Raji (cell line): ENCODE data around the gene MAPK11.

Source experiments
- POLR2A ChIP-seq: IDR thresholded peaks from 2 replicates; pipeline ENCODE4 v1.6.1; 2011; ENCODE audit warnings: low read depth, low read length, control low read depth; ENCODE audit not compliant: insufficient read depth

The MAPK11 gene

DNA sequence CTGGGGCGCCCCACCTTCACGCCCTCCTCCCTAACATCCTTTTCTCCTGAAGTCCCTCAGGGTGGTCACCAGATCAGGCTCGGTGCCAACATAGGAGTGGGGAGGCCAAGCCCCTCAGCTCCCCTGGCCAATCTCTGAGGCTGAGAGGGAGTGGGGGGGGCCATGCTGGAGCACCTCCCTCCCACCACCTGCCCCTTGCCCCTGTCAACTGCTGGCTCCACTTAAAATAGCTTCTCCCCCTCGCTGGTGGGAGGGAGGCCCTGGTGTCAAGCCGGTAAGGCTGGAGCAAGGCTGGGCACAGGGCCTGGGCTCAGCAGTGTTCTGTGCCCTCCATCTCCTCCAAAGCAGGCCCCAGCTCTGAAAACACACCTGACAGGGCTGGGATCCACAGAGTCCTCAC lies 32.4 kb upstream of the MAPK11 start:
- no peak for TF ChIP-seq POLR2A

DNA sequence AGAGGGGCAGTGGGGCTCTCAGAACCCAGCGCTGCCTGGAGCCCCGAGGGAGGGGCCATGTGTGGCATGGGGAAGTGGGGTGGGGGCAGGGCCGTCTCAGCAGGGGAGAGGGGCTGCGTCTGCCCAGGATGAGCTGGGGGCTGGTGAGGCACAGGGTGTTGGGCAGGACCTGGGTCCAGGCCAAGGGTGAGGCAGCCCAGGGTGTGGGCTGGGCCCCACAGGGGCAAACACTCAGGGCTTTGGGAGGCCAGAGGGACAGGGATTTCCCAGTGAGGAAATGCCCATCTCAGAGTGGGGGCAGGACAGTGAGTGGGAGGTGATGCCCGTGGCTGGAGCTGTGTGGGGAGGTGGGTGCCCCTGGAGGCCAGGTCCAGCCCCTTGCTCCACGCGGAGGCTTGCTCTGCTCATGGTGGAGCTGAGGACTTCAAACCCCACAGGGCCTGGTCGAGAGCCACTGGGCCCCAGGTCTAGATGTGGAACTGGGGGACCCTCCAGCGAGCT lies 31.9 kb upstream of the MAPK11 start:
- TF ChIP-seq POLR2A: no peak

DNA sequence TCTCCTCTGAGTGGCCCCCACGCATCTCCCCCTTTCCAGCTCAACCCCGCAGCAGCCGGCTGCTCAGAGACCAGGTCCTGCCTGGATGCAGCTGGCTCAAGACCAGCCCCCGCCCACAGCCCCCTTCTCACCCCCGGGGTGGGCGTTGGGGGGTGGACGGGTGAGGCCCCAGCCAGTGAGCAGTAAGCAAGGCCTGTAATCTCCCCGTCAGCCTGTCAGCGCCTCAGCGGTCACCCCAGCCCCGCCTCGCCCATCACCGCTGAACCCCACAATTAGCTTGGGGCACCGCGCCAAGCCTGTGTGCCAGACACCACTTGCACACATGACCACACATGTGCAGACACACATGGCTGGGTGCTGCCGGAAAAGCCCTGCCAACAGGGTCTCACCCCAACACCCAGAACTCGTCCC lies 31.4 kb upstream of the MAPK11 start:
- TF ChIP-seq POLR2A: no peak

GRCh38 chr22:50300620-50301257 lies 30.6 kb upstream of the MAPK11 start:
- no peak for TF ChIP-seq POLR2A

DNA sequence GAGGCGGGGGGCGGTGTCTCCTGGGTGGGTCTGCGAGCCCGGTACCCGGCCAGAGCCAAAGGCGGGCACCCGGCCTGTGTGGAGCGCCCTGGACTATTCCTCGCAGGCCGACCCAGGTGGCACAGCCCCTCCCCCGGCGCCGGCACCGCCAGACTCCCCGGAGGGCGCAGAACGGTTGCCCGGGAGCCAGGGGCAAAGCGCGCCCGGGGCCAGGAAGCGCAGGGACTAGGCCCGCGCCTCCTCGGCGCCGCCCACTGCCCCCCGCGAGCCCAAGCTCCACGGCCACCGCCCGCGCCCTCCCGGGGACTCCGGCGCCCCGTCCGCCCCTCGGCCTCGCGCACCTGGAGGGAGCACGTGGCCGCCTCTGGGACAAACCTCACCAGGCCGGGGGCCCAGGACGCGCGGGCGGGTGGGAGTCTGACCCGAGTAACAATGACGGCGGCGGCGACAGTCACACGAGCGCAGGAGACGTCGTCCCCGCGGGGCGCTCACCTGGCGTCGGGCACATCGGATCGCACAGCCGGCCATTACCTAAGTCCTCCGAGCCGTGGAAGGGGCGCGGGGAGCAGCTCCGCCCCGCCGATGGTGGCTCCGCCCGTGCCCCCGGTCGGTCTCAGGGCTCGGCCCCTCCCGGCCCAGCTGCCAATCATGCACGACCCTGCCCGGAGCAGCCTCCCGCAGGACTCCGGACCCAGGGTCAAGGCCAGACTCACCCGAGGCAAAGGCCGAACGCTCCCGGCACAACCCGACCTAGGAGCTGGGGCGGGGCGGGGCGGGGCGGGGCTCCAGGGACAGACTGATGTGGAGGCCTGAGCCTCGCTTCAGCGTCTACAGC lies 29.8 kb upstream of the MAPK11 start:
- TF ChIP-seq POLR2A: no peak

DNA sequence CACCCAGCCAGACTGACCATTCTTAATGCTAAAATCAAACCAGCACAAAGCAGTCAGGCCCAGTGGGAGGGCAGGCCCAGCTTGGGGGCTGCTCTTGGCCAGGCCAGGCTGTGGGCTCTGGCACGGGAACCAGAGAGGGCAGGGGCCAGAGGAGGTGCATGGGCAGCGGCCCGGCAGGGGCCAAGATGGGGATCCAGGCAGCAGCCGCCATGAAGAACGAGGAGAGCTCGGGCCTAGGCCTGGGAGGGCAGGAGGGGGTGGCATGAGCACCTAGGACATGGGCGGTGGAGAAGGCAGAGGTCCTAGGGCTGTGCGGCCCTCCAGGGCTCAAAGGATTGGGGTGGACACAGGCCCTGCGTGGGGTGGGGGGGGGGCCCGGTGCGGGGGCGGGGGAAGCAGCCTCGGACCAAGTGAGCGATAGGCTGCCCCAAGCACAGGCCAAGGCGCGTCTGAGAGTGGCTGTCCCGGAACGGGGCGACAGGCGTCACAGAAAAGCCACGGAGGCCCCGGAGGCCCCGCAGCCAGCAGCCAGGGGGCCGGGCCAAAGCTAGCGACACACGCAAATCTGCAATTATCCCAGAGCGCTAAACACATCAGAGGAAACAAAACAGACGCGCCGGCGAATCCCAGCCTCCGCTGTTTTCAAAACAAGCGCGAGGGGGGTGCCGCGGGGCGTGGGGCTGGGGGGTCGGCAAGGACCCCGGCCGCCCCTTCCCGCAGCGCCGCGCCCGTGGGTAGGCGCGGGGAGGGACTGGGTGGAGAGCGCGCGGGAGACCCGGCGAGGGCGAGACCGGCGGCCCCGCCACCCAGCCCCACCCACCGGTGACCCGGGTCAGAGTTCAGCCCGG lies 29.0 kb upstream of the MAPK11 start:
- no peak for TF ChIP-seq POLR2A

DNA sequence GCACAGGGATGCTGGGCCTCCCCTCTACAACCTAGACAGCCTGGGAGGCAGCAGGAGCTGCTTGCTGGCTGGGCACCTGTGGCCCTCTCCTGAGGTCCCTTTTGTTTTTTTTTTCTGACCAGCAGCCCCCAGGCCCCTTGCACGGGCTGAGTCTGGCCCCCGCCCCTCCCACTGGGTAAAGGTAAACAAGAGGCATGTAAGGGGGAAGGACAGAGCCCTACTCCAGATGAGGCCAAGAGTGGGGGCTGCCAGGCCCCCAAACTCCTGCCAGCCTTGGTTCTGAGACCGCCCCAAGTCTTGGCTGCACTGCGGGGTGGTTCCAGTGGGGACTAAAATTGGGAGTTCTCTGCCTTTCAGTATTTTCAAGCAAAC lies 28.1 kb upstream of the MAPK11 start:
- TF ChIP-seq POLR2A: no peak

DNA sequence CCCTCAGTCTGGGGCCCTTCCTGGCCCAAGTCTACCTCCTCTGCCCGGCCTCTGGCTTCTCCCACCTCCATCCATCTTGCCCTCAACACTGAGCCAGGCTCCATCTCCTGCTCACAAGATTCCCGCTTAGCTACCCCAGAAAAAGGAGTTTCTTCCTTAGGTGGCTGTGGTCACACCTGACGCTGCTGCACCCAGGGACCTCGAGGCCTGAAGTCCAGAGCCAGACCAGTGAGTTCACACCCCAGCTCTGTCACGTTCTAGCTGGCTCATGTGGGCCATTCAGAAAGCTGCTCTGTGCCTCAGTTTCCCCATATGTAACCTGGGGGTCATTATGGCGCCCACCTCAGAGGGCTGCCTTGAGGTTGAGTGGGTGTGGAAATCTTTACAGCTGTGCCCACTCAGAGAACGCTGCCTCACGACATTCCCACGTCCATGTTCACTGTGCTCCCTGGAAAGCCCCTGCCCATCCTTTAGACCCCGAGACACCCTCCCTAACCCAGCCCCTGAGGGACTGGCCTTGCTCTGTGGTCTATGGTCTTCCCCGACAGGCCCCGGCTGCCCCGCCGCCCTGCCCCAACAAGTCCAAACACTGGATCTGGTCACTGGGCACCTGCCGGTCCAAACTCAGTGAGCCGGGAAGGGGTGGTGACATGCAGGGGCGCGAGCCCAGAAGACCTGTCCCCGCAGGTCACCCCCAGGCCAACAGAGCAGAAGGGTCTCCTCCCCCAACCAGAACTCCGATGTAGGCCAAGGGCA lies 27.5 kb upstream of the MAPK11 start:
- no peak for TF ChIP-seq POLR2A

DNA sequence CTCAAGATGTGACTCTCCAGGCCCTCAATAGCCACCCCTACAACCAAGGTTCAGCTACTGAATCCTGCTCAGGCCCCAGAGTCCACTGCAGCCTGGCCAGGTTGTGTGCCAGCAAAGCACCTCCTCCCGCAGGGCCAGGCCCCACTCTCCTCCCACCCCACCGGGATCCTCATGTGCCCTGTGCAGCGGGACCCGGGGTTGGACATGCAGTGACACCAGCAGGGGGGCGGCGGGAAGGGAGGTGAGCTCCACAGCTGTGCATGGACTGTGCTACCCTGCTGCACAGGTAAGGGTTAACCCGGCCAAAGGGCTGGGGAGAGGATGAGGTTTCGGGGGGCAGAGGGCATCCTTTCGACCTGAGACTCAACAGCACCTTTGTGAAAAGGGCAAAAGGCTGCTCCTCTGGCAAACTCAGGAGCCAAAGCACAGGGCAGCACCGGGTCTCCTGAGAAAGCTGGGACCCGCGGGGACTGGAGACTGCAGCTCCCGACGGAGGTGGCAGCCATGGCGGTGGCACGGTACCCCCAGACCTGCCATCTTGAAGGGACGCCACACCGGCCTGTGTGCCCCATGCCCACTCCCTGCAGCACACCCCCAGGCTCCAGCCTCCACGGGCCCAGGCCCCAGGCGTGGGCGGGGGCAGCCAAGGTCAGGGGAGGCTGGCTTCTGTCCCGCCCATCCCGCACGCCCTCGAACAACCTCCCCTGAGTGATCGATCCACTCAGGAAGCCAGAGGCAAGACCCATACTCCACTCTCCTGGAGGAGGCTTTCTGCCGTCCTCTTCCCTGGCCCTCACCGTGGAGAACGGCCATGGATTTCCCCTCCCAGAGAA lies 26.7 kb upstream of the MAPK11 start:
- no peak for TF ChIP-seq POLR2A

DNA sequence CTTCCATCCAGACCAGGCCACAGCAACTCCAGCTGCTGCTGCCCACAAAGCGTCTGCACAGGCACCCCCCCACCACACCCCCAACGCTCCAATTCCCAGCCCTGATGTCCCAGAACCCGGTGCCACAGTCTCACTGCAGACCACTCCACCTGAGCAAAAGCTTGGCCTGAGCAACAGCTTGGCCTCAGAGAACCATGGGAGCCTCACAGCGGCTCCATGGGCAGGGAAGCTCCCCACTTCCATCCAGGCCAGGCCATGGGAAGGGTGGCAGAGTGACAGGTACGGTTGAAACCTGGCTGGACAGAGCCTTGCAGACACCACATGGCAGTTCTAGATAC lies 24.1 kb upstream of the MAPK11 start:
- TF ChIP-seq POLR2A: no peak

DNA sequence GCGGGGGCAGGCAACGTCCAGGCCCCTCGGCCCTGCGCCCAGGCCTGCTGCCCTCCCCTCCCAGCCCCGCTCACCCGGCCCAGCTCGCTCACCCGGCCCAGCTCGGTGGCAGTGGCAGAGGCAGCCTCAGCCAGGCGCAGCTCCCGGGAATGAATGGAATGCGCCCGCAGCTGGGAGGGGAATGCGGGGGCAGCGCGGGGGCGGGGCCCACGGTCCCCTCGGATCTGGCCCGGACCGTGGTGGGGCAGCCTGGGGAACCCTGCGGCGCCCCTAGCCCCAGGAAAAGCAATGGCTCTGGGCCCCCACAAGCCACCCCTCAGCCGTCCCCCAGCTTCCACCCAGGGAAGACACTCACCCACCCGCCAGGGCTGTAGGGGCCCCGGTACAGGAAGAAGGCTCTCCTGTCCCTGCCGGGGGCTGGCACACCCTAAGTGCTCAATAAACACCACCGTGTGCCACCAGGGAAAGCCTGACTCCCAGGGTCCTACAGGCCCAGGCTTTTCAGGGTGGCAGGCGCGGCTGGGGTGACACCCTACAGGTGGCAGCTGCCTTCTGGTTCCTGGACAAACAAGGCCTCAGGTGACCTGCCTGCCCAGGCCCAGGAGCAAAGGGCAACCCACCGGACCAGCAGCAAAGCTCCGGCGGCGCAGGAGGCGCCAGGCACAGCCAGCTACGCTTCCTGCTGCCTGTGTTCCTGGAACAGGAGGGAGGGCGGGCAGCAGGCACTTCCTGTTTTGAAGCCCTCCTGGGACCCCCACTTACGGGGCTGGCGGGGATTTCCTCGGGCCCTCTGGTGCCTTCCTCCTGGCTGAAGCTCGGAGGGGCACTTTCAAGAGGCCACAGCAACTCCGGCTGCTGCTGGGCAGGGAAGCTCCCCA lies 23.5 kb upstream of the MAPK11 start:
- no peak for TF ChIP-seq POLR2A

DNA sequence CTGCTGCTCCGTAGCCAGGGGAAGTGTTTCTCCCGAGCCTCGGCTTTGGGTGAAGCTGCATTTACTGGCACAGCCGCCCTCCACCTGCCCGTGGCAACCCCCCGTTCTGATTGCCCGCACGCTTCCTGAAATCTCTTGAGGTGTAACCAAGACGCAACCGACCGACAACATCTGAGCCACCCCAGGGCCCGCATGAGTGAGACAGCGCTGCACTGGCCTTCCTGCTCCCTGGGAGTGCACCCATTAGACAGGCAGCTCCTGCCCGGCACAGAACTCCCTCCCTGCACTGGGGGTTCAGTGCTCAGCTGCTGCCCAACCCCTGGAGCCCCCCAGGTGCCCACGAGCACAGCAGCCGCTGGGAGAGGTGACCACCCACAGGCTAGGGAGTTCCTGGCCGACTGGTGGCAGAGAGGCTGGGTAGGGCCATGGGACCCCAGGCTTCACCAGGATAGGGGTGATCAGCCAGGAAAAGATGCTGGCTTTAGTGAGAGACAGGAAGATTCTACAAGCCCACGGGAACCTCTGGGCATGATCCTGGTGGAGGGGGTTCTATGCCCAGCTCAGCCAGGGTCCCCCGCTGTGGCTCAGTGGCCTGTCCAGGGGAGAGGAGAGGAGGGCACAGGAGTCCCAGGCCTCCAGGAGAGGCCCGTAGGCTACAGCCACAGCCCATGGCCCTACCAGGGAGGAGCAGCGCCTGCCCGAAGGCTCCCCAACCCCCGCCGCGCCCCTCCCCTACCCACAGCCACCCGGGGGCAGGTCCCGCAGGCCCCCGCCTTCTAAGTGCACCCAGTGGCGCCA lies 22.7 kb upstream of the MAPK11 start:
- TF ChIP-seq POLR2A: peak; percentile 42; the same call in 1 of the 2 replicates

- no peak for TF ChIP-seq POLR2A
Measured at GRCh38 chr22:50289942-50290630, 19.9 kb upstream of the MAPK11 start.
